ENCODE data around the gene HAP1.

HAP1 gene

DNA sequence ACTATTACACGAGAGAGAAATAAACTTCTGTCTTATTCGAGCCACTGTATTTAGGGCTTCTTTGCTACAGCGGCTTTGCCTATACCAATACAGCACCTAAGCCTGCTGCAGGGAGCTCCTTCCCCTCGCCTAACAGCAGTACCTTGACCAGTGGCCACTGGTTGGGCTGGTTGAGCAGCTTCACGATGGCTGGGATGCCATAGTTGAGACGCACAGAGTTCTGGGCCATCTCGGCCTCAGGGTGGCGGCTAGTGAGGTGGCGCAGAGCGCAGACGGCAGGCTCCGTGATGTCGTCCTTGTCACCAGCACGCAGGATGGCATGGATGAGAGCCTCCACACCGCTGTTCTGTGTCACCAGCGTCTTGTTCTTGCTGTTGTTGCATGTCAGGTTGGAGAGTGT, 28.4 kb upstream of the HAP1 start:
- DNase-seq (ENCODE audit: low spot score), result no peak

DNA sequence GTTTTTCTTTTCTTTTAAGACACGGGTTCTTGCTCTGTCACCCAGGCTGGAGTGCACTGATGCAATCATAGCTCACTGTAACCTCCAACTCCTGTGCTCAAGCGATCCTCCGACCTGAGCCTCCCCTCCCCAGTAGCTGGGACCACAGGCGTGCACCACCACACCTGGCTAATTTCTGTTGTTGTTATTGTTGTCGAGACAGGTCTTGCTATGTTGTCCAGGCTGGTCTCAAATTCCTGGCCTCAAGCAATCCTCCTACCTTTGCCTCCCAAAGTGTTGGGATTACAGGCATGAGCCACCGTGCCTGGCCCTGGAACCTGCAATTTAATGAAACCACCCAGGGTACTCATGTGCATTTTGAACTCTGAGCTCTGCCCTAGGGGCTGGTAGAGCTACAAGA, 27.9 kb upstream of the HAP1 start:
- no peak for DNase-seq (ENCODE audit: low spot score)

DNA sequence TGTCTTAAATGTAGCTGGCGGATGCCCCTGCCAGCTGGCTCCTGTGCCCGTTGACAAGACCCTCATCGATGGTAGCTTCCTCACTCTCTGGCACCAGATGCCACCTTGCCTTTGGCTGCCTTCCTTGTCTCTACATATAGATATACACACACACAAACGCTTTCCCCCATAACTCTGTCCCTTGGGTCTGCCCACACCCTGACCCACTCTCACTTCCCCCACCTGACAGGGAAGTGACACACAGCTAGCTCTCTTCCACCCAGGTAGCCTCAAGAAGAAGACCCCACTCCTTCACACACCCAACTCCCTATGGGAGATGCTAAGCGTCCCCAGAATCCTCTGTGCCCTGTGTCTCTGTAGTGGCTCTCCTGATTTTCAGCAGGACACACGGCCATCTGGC, 26.4 kb upstream of the HAP1 start:
- DNase-seq (ENCODE audit: low spot score), result no peak

DNA sequence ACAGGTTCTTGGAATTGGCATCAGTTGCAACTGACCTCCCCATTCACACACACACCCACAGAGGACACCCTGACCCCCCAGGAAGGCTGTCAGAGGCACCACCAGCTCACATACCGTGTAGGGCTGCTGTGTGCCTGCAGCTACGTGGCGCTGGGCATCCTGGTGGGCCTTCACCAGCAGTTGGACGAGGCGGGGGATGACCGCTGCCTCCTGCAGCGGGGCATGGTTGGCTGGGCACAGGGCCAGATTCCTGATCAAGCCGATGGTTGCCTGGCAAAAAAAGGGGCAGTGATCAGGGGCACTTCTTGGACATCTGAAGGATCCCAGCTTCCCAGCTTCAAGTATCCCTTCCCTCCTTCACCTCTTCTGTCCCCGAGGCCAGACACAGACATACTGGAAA, 24.2 kb upstream of the HAP1 start:
- no peak for DNase-seq (ENCODE audit: low spot score)

DNA sequence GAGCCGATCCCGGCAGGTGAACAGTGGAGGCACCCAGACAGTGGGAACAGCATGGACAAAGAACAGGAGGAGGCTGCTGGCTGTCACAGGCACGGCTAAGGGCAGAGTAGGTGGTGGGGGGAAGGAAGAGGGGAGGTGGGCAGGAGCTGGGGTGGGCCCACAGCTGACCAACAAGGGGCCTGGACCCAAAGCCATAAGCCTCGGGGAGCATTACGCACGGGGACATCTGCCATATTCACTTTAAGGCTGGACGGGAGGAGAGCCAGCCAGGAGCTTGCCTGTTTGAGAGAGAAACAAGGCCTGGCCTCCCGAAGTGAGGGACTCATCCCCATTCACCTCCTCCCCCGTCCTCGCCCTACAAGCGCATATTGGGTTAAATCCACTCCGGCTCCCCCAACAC, 19.6 kb upstream of the HAP1 start:
- no peak for DNase-seq (ENCODE audit: low spot score)

DNA sequence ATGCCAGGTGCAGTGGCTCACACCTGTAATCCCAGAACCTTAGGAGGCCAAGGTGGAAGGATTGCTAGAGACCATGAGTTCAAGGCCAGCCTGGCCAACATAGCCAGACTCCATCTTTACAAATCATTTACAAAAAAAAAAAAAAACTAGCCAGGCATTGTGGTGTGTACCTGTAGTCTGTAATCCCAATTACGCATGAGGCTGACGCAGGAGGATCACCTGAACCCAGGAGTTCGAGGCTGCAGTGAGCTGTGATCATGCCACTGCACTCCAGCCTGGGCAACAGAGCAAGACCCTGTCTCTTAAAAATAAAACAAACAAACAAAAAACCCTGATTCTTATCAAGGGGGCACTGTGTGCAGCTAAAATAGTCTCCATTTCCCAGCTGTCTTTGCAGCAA, 16.8 kb upstream of the HAP1 start:
- DNase-seq (ENCODE audit: low spot score), result no peak

DNA sequence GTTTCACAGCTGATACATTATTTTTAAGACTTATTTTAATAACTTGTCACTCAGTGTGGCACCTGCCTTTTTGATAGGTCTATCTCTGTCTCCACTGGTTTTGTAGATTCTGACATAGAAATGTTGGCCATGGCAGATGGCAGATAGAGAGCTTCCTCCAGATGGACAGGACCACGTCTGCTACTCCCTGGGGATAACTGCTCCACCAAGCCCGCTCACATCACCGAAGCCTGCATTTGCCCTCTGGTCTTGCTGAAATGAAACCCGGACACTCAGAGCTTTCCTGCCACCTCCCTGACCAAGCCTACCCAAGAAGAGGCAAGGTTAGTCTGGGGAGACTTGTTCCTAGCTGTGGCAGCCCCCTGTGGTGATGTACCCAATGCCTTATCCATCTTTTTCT, 16.4 kb upstream of the HAP1 start:
- DNase-seq (ENCODE audit: low spot score), result no peak

DNA sequence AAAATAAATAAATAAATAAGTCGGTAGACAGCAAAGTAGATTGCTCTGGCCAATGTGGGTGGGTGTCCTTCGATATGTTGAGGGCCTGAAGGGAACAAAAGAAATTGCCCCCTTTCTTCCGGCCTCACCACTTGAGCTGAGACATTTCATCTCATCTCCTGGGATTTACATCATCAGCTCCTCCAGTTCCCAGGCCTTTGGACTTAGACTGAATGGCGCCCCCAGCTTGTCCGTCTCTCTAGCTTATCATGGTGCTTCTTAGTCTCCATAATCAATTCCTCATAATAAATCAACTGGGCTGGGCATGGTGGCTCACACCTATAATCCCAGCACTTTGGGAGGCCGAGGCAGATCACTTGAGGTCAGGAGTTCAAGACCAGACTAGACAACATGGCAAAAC, 13.8 kb upstream of the HAP1 start:
- DNase-seq (ENCODE audit: low spot score), result no peak

DNA sequence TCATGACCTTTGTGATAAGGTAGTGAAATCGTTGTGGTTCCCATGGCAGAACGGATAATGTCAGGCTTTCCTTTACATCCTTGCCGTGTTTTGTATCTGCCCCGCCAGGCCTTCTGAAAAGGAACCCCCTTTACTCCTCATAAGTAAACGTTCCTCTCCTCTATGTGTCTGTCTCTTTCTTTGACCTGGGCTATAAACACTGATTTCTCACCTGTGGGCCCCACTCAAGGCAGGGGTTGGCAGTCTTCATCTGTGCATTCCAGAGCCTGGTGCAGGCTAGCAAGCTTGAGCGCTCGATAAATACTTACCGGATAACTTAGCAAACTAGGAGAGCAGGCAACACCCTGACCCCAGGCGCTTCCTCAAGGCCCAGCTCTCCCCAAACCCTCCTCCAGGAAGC, 7.3 kb upstream of the HAP1 start:
- DNase-seq (ENCODE audit: low spot score), result no peak

DNA sequence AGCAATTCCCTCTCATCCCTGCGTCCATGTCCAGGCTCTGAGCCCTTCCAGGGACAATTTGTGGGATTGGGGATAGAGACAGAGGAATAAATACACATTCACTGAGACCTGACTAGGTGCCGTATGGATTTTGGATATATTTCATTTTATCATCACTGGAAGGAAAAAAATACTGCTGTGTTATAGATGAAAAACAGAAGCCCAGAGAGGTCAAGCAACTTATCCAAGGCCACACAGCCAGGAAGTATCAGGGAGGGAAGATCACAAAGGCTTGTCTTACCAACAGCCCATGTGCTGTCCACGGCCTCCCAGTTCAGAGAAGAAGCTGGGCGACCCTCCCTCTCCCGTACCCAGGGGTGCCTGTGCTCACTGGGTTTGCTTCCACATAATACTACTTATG, 6.1 kb upstream of the HAP1 start:
- no peak for DNase-seq (ENCODE audit: low spot score)

DNA sequence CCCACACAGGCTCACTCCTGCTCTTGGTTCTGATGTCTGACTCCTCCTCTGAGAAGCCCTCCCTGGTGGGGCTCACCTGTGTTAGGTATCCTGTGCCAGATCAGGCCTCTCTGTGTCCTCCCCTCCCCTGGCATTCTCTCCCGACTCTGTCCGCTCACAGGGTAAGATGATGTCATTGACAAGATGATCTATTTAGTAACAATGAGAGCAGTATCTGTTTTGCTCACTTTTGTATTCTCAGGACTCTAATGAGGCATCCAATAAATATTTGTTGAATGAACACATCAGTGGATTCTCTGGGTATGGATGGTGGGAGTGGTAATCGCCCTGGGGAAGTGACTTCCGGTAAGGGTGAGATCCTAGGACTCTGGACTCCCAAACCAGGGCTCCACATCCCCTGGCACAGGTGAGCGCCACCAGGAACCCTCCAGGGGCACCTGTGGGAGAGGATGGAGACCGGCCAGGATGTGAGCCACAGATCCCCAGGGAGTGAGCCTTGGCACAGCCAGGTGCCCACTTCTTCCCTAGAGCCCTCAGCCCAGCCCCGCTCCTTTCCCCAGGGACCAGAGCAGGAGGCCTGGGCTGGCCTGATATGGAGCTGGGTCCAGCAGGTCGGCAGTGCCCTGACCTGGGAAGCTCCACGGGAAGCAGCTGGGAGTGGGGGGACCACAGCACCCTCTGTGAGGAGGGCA, 5.4 kb upstream of the HAP1 start:
- no peak for DNase-seq (ENCODE audit: low spot score)

DNA sequence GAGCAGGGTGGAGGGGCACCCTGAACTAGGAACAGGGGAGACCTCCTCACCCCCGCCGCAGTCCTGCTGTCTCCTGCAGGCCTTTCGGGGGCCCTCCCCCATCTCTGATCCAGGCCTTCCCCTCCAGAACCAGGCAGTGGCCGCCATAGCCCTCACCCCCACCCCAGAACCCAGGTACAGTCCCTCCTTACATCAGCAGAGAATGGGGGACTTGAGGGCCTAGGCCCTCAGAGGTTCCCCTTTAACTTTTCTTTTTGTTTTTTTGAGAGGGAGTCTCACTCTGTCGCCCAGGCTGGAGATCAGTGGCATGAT, 4.3 kb upstream of the HAP1 start:
- DNase-seq (ENCODE audit: low spot score), result no peak

DNA sequence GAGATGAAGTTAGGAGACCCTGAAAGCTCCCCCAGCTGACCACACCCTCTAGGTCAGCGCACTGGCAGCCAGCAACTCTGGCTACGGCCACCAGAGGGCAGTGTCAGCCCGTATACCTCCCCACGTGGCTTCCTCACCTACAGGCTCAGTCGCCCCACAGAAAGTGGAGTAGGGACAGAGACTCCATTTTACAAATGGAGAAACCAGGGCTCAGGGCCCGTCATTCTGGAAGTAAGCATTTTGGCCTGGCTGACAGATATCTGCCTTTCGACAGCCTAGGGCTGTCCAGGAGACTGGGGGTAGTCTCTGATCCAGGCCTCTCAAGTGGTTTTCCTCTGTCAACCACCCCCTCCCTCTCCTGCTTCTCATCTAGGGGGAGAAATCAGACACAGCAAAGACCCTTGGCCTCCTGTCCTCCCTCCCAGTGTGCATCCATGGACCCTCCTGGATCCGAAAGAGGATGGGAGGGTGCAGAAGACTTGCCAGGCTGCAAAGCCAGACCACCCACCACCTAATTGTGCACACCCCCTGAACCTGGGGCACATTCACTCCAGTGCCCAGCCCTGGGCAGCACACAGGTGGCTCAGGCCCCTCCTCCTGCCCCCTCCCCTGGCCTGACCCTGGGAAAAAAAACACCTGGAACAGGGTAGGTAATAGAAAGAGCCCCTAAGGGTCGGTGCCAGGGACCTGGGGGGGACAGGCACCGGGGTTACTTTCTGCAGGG, 3.8 kb upstream of the HAP1 start:
- DNase-seq (ENCODE audit: low spot score), result peak; percentile 89

DNA sequence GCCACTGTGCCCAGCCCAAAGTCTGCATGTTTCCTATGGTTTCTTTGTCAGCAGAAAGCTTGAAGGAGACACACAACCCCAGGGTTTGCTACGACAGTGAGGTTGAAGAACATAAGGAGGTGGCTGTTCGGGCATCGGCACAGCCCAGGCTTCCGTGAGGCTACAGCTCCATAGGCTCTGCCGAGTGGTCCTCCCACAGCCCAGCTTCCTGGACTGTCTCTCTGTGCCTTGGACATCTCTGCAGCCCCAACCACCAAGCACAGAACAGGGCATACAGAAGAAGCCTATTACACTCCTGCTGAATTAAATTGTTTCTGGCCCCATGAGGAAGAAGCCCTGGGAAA, 3.2 kb upstream of the HAP1 start:
- no peak for DNase-seq (ENCODE audit: low spot score)

DNA sequence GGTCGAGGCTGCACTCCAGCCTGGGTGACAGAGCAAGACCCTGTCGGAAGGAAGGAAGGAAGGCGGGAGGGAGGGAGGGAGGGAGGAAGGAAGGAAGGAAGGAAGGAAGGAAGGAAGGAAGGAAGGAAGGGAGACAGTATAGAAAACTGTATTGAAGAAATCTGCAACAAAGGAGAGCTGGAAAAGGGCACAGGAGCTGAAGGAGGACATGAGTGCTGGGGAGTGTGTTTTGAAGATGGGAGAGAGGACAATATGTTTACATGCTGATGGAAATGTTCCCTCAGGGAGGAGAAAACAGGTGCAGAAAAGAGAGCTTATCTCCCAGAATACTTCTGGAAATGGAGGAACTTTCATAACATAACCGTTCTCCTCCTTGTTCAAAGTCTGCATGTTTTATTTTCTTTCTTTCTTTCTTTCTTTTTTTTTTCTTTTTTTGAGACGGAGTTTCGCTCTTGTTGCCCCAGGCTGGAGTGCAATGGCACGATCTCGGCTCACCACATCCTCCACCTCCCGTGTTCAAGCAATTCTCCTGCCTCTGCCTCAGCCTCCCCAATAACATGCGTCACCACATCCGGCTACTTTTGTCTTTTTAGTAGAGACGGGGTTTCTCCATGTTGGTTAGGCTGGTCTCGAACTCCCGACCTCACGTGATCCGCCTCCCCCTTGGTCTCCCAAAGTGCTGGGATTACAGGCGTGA, 2.7 kb upstream of the HAP1 start:
- no peak for DNase-seq (ENCODE audit: low spot score)

DNA sequence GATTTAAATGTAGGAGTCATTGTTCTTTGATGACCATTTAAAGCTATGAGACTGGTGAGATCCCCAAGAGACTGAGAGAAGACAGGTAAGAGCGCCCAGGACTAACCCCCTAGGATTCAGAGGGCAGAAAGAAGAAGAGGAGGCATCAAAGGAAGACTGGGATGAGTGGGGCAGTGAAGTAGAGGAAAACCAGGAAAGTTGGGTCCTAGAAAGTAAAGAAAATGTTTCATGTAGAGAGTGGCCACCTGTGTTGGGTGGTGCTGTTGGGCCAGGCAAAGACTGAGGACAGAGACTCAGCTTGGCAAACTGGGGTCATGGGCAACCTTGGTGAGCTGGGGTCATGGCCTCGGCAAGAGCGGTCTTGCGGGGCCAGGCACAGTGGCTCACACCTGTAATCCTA, 1.3 kb upstream of the HAP1 start:
- no peak for DNase-seq (ENCODE audit: low spot score)

DNA sequence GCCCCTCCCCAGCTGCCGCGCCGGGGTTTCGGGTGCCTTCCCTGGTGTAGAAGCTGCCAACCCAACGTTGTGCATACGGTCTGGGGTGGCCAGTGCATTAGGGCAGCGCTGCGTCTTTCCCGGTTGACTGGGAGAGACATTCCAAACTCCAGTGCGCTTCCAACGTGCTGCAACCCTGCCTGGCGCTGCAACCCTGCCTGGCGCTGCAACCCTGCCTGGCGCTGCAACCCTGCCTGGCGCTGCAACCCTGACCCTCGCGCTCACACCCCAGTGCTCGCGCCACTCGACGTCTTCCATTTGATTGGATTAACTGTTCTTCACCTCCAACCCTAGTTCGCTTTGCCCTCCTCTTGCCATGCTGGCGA, 488 bp upstream of the HAP1 start:
- DNase-seq (ENCODE audit: low spot score), result no peak

DNA sequence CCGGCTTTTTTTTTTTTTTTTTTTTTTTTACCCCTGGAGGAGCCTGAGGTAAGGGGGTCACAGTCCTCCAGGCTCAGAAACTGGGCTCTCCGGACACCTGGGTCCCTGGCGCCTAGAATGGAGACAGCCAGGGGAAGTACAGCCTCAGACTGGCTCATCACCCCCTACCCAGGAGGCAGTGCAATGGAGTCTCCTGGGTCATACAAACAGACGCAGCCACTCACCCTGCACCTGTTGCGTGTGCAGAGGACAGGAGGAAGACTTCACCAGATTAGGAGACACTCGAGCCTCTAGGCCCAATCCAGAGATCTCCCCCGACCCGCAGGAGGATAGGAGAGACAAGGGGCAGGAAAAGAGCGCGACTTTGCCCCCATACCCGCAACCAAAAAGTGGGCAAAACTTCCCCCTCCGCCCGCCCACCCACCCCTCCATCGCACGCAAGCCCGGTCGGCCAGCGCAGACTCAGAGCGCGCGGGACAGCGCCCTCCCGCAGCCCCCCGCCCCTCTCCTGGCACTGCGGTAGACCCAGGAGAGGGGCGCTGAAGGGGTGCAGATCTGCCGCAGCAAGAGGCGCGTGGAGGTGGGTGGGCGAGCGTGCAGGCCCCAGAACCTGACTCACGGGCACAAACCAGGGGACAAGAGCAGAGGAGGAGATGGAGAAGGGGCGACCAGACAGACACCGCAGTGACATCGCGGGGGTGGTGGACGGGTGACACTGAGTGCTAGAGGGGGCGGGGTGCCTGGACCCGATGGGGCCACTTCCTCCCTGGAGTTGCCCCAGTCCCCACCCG, 900 bp downstream of the HAP1 start:
- no peak for DNase-seq (ENCODE audit: low spot score)

DNA sequence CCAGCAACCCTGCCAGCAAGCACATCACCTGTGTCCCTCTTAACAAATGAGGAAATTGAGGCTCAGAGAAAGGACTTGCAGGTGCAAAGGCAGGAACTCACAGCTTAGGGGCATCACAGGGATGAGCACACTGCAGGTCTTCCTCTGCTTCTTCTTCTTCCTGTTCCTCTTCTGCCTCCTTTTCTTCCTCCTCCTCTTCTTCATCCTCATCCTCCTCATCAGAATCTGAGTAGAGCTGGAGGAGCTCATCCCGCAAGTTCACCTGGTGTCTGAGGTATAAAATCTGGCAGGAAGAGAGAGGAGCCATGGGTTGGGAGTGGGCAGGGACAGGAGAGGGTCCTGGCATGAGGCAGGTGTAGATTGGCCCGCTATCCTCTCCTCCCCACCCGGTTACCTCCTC, 2.6 kb downstream of the HAP1 start:
- DNase-seq (ENCODE audit: low spot score), result no peak

DNA sequence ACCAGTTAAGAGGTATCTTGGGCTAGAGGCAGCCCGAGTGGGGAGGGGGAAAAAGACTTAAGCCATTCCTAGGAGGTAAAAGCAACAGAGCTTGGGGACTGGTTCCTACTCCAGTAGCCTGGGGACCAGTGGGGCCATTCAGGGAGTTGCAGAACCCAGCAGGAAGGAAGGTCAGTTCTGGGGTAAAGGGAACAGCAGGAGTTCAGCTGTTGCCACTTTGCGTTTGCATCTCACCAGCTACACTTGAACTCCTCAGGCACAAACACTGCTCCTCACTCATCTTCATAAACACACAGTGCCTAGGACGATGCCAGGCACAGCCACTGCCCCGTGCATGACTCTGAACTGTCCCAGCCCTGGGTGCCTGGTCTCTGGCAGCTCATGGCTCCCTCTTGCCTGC, 4.0 kb downstream of the HAP1 start:
- no peak for DNase-seq (ENCODE audit: low spot score)

DNA sequence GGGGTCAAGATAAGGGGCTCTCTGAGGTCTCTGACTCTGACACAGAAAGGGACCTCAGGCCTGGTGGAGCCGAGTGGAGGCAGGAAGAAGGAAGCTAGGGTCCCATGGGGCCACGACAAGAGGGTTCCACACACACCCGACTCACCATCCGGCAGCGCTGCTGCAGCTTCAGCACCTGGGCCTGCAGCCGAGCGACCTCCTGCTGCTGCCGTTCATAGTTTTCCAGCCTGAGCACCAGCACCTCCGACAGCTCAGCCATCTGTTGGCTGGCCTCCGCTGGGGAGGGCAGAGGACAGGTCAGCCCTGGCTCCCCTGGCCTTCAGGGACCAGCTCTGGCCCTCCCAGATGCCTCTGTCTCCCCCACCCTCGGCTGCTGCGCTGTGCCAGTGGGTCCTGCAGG, 6.4 kb downstream of the HAP1 start:
- no peak for DNase-seq (ENCODE audit: low spot score)

DNA sequence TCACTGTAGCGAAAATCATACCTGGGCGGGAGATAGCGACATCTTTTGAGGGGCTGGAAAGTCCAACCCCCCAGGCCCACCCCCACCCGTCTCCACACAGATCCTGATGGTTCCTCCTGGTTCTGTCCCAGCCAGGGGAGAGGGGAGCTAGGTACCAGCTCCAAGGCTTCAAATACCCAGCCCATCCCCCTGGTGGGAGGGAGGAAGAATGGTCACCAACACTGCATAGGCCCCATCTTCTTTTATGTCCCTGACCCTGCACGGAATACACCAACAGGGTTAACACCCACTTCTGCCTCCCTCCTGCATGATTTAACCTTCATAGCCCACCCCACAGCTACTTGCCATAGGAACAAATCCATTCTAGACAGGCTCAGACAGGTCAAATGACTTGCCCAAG, 9.3 kb downstream of the HAP1 start:
- no peak for DNase-seq (ENCODE audit: low spot score)

DNA sequence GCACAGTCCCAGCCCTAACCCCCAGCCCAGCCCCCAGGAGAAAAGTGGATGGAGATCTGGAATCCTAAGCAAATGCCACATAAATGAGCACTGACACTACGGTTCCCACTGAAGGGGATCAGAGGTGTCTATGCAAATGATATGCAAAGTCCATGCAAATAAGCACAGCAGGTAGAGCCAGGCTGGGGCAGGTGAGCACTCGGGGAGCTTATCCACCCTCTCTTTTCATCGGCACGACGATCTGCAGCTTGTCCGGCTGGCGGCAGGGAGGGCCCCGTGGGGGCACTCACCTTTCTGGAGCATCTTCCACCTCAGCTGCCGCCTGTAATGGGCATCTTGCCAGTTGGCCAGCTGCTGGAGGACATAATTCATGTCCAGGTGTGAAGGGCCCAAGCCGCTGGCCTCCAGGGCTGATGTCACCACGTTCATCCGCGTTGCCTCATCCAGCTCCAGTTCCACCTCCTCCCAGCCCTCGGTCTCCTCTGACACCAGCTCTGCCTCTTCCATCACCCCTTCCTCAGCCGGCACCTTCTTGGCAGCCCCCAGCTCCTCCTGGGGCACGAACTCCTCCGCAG, 9.9 kb downstream of the HAP1 start:
- DNase-seq (ENCODE audit: low spot score), result no peak
